ENCODE data around the gene PANK1. TPM values are rescaled to one million over a fixed set of nuclear protein-coding genes. Genes with fewer than 3 reads are reported as not detected.

Gene PANK1
- total RNA-seq, 1 experiment from 2014 or later, result 8.6 TPM

DNA sequence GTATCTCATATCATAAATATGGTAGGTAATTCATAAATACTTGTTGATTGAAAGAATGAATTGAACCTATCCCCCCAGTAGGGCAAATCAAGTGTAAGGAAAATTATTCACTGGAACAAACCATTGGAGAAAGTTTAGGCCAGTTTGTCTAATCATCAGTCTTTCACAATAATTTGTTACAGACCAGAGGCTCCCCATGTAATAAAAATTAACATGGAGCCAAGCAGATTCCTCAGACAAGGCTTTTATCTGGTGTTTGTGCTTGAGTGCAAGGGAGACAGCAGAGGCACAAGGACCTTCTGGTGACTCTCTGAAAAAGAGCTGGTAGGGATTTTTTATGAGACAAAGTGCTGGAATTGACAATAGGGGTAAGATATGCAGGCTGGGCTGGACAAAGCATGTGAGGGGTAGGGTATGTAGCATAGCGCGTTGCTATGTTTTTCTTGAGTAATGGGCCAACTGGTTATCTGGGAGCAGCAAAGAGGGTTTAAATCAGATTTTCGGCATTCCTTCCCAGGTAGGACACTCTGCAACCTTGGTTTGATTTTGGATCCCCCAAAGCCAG, 7.8 kb upstream of the PANK1 start:
- Mint-ChIP-seq H3K36me3 (ENCODE audit: insufficient read depth, unreplicated experiment) (no peaks in the 10 kb centered on the region), H3K9me3 (ENCODE audit: low read depth, unreplicated experiment) (peaks cover 7% of the 10 kb centered on the region), H3K27ac (ENCODE audit: unreplicated experiment) (peak overlapping the region; percentile 48), H3K4me3 (ENCODE audit: low read depth, unreplicated experiment) (peak overlapping the region; percentile 52), H3K27me3 (ENCODE audit: unreplicated experiment) (no peaks in the 10 kb centered on the region), H3K4me1 (ENCODE audit: low read depth, unreplicated experiment) (peaks cover 16% of the 10 kb centered on the region)
- intact Hi-C loops (cut with micrococcal nuclease; ENCODE audit: unreplicated experiment), result loop anchor here (2.0 kb wide), 1 partner anchor 48 kb away; the partner anchor contains the start of gene KIF20B
- CTCF ChIA-PET, result no interaction called here
- BruUV-seq (replicated peaks), result no TSS peak
- DNase-seq, result no peak
- TF ChIP-seq, protein P1, sequence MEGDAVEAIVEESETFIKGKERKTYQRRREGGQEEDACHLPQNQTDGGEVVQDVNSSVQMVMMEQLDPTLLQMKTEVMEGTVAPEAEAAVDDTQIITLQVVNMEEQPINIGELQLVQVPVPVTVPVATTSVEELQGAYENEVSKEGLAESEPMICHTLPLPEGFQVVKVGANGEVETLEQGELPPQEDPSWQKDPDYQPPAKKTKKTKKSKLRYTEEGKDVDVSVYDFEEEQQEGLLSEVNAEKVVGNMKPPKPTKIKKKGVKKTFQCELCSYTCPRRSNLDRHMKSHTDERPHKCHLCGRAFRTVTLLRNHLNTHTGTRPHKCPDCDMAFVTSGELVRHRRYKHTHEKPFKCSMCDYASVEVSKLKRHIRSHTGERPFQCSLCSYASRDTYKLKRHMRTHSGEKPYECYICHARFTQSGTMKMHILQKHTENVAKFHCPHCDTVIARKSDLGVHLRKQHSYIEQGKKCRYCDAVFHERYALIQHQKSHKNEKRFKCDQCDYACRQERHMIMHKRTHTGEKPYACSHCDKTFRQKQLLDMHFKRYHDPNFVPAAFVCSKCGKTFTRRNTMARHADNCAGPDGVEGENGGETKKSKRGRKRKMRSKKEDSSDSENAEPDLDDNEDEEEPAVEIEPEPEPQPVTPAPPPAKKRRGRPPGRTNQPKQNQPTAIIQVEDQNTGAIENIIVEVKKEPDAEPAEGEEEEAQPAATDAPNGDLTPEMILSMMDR (IDR thresholded peaks at IDR 0.05; ENCODE audit: unreplicated experiment), result no peak

DNA sequence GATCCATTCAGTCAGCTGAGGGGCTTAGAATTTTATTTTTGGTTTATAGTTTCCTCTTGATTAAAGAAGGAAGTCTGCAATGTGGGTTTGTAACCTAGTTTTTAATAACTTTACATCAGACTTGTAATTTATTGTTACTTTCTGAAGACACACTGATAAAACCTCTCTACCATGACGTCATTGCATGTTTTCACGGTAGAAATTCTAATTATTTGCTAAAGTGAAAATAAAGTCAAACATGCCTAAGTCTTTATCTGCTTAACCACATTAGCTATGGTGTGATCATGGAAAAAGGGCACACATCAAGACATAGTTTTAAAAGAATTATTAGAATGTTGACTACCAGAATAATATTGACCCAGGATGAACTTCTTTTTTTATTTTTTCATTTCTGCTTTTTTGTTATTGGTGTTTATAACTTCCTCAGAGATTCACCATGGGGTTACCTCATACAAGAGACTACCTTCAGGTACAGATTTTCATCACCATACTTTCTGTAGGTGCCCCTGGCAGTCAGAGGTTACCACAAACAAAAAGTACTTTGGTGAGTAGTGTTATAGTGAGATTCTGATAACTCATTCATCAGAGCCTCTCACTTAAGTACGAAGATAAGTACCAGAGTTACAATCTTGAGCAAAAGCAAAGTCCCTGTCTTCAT, 7.0 kb upstream of the PANK1 start:
- TF ChIP-seq, protein P1 (IDR thresholded peaks at IDR 0.05; ENCODE audit: unreplicated experiment), result no peak
- Mint-ChIP-seq H3K9me3 (ENCODE audit: low read depth, unreplicated experiment) (peaks cover 7% of the 10 kb centered on the region), H3K4me3 (ENCODE audit: low read depth, unreplicated experiment) (no peak overlapping the region), H3K4me1 (ENCODE audit: low read depth, unreplicated experiment) (peaks cover 17% of the 10 kb centered on the region), H3K27ac (ENCODE audit: unreplicated experiment) (peak overlapping the region; percentile 48), H3K27me3 (ENCODE audit: unreplicated experiment) (no peaks in the 10 kb centered on the region), H3K36me3 (ENCODE audit: insufficient read depth, unreplicated experiment) (no peaks in the 10 kb centered on the region)
- CTCF ChIA-PET, result no interaction called here
- intact Hi-C loops (cut with micrococcal nuclease; ENCODE audit: unreplicated experiment), result loop anchor here (2.0 kb wide), 1 partner anchor 49 kb away; the partner anchor contains the start of gene KIF20B
- no peak for DNase-seq
- no TSS peak for BruUV-seq (replicated peaks)

DNA sequence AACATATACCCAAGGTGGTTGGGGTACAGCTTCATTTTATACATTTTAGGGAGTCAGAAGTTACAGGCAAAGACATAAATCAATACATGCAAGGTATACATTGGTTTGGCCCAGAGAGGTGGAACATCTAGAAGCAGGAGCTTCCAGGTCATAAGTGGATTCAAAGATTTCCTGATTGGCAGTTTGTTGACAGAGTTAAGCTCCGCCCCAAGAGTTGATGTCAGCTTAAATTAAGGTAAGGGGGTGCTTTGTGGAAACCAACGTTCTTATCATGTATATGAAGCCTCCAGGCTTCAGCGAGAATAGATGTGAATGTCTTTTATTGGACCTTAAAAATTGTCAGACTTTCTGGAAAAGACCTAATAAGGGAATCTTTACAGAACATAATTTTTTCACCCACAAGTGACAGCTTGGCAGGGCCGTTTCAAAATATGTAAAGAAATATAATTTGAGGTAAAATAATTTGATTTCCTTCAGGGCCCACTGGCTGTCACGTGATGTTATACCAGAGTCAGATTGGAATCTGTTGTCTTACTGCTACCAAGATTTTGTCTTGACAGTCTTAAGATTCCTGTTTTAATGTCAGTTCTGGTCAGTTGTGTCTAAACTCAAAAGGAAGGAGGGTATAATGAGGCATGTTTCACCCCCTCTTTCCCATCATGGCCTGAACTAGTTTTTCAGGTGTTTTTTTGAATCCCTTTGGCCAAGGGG, 6.3 kb upstream of the PANK1 start:
- CTCF ChIA-PET, result no interaction called here
- intact Hi-C loops (cut with micrococcal nuclease; ENCODE audit: unreplicated experiment), result no loop called here
- no TSS peak for BruUV-seq (replicated peaks)

DNA sequence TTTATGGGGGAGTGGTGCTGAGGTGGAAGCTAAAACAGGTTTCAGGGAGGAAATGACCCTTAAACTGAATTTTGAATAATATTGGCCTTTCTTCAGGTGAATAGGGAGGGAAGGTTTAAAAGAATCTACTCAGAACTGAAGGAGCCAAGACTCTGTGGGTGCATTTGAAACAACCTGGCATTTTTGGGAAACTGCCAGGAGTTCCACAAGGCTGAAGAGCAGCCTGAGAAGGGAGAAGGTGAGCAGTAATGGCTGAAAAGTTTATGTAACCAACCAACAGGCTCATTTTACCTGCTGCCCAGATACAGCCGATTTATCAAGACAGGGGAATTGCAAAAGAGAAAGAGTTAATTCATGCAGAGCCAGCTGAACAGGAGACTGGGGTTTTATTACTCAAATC, 4.0 kb upstream of the PANK1 start:
- CTCF ChIA-PET, result no interaction called here

More for the DNA sequence above, 6.3 kb upstream of the PANK1 start:
- H3K4me3 Mint-ChIP-seq (ENCODE audit: low read depth, unreplicated experiment), result no peak overlapping the region
- no peak overlapping the region for H3K27ac Mint-ChIP-seq (ENCODE audit: unreplicated experiment)
- H3K27me3 Mint-ChIP-seq (ENCODE audit: unreplicated experiment), result no peaks in the 10 kb centered on the region
- no peak for DNase-seq
- H3K36me3 Mint-ChIP-seq (ENCODE audit: insufficient read depth, unreplicated experiment), result no peaks in the 10 kb centered on the region
- TF ChIP-seq, protein P1 (IDR thresholded peaks at IDR 0.05; ENCODE audit: unreplicated experiment), result no peak
- H3K4me1 Mint-ChIP-seq (ENCODE audit: low read depth, unreplicated experiment), result peaks cover 24% of the 10 kb centered on the region
- H3K9me3 Mint-ChIP-seq (ENCODE audit: low read depth, unreplicated experiment), result peaks cover 7% of the 10 kb centered on the region

More for the DNA sequence above, 4.0 kb upstream of the PANK1 start:
- no peaks in the 10 kb centered on the region for H3K36me3 Mint-ChIP-seq (ENCODE audit: insufficient read depth, unreplicated experiment)
- DNase-seq, result no peak
- no peak overlapping the region for H3K4me3 Mint-ChIP-seq (ENCODE audit: low read depth, unreplicated experiment)
- peaks cover 2% of the 10 kb centered on the region for H3K9me3 Mint-ChIP-seq (ENCODE audit: low read depth, unreplicated experiment)
- no peak overlapping the region for H3K27ac Mint-ChIP-seq (ENCODE audit: unreplicated experiment)
- H3K27me3 Mint-ChIP-seq (ENCODE audit: unreplicated experiment), result no peaks in the 10 kb centered on the region
- peaks cover 34% of the 10 kb centered on the region for H3K4me1 Mint-ChIP-seq (ENCODE audit: low read depth, unreplicated experiment)
- TF ChIP-seq, protein P1 (IDR thresholded peaks at IDR 0.05; ENCODE audit: unreplicated experiment), result no peak
- BruUV-seq (replicated peaks), result no TSS peak
- intact Hi-C loops (cut with micrococcal nuclease; ENCODE audit: unreplicated experiment), result no loop called here

Measured in Calu3 (cell line).